Measurements from ENCODE around the gene LSAMP.

LSAMP gene

GRCh38 chr3:116186049-116186448 lies 259.2 kb downstream of the LSAMP start:
- no peak for DNase-seq (ENCODE audit: low read depth)

DNA sequence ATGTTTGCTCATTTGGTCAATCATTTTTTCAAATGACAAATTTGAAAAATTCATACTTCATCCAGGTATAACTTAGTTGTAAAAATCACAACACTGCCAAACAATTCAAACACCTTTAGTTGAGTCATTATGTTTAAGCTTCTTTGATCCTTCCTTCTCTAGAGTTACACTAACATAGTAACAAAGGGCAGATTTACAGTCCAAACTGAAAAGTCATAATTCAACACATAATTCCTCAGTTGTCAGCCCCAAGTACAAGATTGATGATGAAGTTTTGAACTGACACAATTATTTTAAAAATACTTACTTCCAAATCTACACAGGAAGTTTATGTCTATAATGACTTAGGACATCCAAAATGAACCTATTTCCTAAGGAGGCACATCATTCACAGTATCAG lies 264.1 kb downstream of the LSAMP start:
- no peak for TF ChIP-seq CTCF (conservative IDR thresholded peaks at IDR 0.05; ENCODE audit: low read depth, low read length)
- no peak overlapping the region for H3K4me3 ChIP-seq (ENCODE audit: low read length)
- no peak for DNase-seq (ENCODE audit: low read depth)

More at GRCh38 chr3:116186049-116186448, 259.2 kb downstream of the LSAMP start:
- TF ChIP-seq CTCF (conservative IDR thresholded peaks at IDR 0.05; ENCODE audit: low read depth, low read length) = no peak
- H3K4me3 ChIP-seq (ENCODE audit: low read length) = no peak overlapping the region

DNA sequence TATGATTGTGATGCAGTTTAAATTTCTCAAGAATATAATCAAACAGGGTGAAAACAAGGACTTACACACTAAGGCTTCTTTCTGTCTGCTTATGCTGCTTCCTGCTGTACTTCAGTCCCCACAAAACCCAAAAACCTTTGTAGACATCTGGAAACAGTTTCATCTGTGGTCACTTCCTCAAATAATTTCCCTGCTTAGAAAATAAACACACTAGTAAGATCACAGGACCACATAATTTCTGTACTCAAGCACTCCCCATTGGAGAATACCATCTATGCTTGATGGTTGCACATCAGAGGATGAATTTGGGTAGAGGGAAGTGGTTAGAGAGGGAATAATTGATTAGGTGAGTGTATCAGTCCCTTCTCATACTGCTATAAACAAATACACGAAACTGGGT lies 266.2 kb downstream of the LSAMP start:
- DNase-seq (ENCODE audit: low read depth) = no peak
- no peak for TF ChIP-seq CTCF (conservative IDR thresholded peaks at IDR 0.05; ENCODE audit: low read depth, low read length)
- no peak overlapping the region for H3K4me3 ChIP-seq (ENCODE audit: low read length)

DNA sequence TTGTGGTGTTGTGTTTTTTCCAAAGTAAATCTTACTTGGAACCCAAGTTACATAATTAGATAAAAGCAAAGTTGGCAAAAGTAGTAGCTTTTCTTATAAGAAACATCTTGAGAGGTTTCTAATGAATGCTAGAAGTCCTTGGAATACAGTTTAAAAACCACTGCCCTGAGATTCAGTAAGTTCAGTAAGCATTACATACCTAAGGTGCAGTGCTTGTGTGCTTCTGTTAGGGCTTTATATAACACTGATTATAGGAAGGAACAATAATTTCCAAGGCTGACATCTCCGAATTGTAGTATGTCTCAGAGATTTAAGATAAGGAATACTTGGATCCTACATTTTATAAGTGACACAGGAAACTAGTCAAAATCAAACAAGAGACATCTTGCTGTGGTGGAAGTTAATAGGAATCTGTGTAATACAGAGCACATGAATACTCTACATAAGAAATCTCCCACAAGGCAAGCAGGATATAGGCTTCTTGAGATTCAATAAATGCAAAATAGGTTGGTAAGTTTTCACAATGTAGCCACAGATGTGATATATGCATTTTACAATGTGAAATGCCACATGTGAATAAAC lies 268.2 kb downstream of the LSAMP start:
- no peak for TF ChIP-seq CTCF (conservative IDR thresholded peaks at IDR 0.05; ENCODE audit: low read depth, low read length)
- H3K4me3 ChIP-seq (ENCODE audit: low read length) = no peak overlapping the region
- DNase-seq (ENCODE audit: low read depth) = no peak

DNA sequence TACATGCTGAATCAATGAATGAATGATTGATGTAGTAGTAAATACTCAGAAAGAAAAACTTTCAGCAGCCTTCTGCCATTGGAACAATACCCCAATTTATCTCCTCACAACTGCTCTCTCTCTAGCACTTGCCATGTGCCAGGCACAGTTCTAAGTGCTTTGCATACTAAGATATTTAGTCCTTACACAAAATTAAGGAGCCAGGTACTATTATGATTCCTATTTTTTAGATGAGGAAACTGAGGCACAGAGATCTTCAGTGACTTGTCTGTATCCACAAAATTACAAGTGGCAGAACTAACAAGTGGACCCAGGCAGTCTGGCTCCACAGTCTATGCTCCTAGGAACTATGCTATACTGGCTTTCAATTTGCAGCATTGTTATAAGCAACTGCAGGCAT lies 279.2 kb downstream of the LSAMP start:
- TF ChIP-seq CTCF (conservative IDR thresholded peaks at IDR 0.05; ENCODE audit: low read depth, low read length) = no peak
- H3K4me3 ChIP-seq (ENCODE audit: low read length) = no peak overlapping the region
- no peak for DNase-seq (ENCODE audit: low read depth)

DNA sequence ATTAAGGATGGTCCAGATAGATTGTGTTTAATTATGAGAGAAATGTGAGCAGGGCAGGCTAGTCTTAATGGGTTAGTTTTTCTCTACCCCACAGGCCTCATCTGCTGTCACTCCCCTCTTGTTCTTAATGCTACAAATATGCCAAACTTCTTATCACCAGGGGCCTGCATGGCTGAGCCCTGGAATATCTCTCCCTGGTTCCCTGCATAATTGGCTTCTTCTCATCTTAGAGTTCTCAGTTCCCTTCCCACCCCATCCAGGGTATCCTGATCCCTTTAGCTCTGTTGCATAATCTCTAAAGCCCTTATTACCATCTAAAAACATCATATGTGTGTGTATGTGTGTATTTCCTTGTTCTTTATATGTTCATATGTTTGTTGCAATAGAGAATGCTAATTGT lies 279.6 kb downstream of the LSAMP start:
- no peak for TF ChIP-seq CTCF (conservative IDR thresholded peaks at IDR 0.05; ENCODE audit: low read depth, low read length)
- H3K4me3 ChIP-seq (ENCODE audit: low read length) = no peak overlapping the region
- no peak for DNase-seq (ENCODE audit: low read depth)

- DNase-seq (ENCODE audit: low read depth) = no peak
- TF ChIP-seq CTCF (conservative IDR thresholded peaks at IDR 0.05; ENCODE audit: low read depth, low read length) = no peak
- H3K4me3 ChIP-seq (ENCODE audit: low read length) = no peak overlapping the region
Observed at GRCh38 chr3:116165135-116165534, 280.2 kb downstream of the LSAMP start.

Measured in retinal pigment epithelial cell (primary cell).